ENCODE results near the gene BLCAP. TPM values are rescaled to one million over a fixed set of nuclear protein-coding genes. Genes with fewer than 3 reads are reported as not detected.
"Not testable (repeated sequence)": the region's sequence is repeated elsewhere in the genome, so short reads cannot be mapped to it uniquely, and the experiment has no call there.

Gene BLCAP
- total and polyA plus RNA-seq, 4 donors = 35.2 to 68.7 (median 41.7) TPM

- no peak for ATAC-seq (ENCODE audit: low FRiP score)
- intact Hi-C loops (cut with DNase I) = no loop called here
Measured at GRCh38 chr20:37475252-37475651, 52.4 kb downstream of the BLCAP start.

DNA sequence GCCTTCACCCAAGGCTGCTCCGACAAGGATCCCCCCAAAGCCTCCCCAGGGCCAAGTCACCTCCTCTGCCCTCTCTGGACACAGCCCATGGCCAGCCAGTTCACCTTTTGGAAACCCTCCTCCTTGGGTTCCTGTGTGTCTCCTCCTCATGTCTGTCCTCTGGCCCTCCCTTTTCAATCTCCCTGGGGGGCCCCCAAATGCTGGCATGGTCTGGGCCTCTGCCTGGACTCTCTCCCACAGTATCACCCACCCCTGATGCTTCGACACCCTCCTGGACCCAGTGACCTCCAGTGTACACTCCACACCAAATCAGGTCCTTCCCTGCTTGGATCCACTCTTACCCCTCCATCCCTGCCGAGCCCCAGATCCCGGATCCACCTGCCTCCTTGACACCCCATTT lies 53.3 kb downstream of the BLCAP start:
- WGBS, 2 donors = 89% methylated on average over 4 of the region's 4 CpGs
- Histone ChIP-seq H3K4me1 (ENCODE audit: control insufficient read depth in 1 of 2, insufficient read depth in 2 of 2, low read length in 2 of 2) (no peaks in the 10 kb centered on the region), H3K36me3 (ENCODE audit: control insufficient read depth in 1 of 2, insufficient read depth in 2 of 2, low read length in 1 of 2) (no peaks in the 10 kb centered on the region), H3K9me3 (ENCODE audit: control insufficient read depth, low read length) (no peaks in the 10 kb centered on the region), H3K27ac (ENCODE audit: low read depth in 1 of 2, low read length in 2 of 2) (no peak overlapping the region), H3K27me3 (ENCODE audit: control insufficient read depth in 1 of 2, insufficient read depth in 2 of 2, low read length in 1 of 2) (no peaks in the 10 kb centered on the region), H3K4me3 (ENCODE audit: low read length in 2 of 2) (no peak overlapping the region)
- intact Hi-C loops (cut with DNase I) = no loop called here
- DNase-seq = no peak
- no peak for ATAC-seq (ENCODE audit: low FRiP score)

More at GRCh38 chr20:37475252-37475651, 52.4 kb downstream of the BLCAP start:
- H3K4me1 ChIP-seq (ENCODE audit: control insufficient read depth in 1 of 2, insufficient read depth in 2 of 2, low read length in 2 of 2) = no peaks in the 10 kb centered on the region
- no peaks in the 10 kb centered on the region for H3K9me3 ChIP-seq (ENCODE audit: control insufficient read depth, low read length)
- DNase-seq = no peak
- 76 to 79% methylated on average over 5 of the region's 5 CpGs for WGBS, 2 donors
- no peaks in the 10 kb centered on the region for H3K36me3 ChIP-seq (ENCODE audit: control insufficient read depth in 1 of 2, insufficient read depth in 2 of 2, low read length in 1 of 2)
- no peaks in the 10 kb centered on the region for H3K27me3 ChIP-seq (ENCODE audit: control insufficient read depth in 1 of 2, insufficient read depth in 2 of 2, low read length in 1 of 2)
- no peak overlapping the region for H3K27ac ChIP-seq (ENCODE audit: low read depth in 1 of 2, low read length in 2 of 2)
- H3K4me3 ChIP-seq (ENCODE audit: low read length in 2 of 2) = no peak overlapping the region

GRCh38 chr20:37473249-37474000 lies 54.3 kb downstream of the BLCAP start:
- Histone ChIP-seq H3K27me3 (ENCODE audit: control insufficient read depth in 1 of 2, insufficient read depth in 2 of 2, low read length in 1 of 2) (no peaks in the 10 kb centered on the region), H3K4me1 (ENCODE audit: control insufficient read depth in 1 of 2, insufficient read depth in 2 of 2, low read length in 2 of 2) (no peaks in the 10 kb centered on the region), H3K27ac (ENCODE audit: low read depth in 1 of 2, low read length in 2 of 2) (no peak overlapping the region), H3K9me3 (ENCODE audit: control insufficient read depth, low read length) (no peaks in the 10 kb centered on the region), H3K36me3 (ENCODE audit: control insufficient read depth in 1 of 2, insufficient read depth in 2 of 2, low read length in 1 of 2) (no peaks in the 10 kb centered on the region), H3K4me3 (ENCODE audit: low read length in 2 of 2) (no peak overlapping the region)
- WGBS, 2 donors = 80 to 82% methylated on average over 11 of the region's 11 CpGs
- intact Hi-C loops (cut with DNase I) = no loop called here
- ATAC-seq (ENCODE audit: low FRiP score) (no peak), DNase-seq (no peak)

DNA sequence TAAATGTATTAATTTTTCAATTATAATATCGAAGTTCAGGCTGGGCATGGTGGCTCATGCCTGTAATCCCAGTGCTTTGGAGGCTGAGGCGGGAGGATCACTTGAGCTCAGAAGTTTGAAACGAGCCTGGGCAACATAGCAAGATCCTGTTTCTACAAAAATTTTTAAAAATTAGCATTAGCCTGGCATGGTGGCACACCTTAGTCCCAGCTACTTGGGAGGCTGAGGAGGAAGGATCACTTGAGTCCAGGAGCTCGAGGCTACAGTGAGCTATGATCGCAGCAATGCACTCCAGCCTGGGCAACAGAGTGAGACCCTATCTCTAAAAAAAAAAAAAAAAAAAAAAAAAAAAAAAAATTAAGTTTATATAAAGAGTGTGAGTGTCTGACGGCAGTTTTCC lies 55.2 kb downstream of the BLCAP start:
- not testable (repeated sequence) for H3K9me3 ChIP-seq (ENCODE audit: control insufficient read depth, low read length)

DNA sequence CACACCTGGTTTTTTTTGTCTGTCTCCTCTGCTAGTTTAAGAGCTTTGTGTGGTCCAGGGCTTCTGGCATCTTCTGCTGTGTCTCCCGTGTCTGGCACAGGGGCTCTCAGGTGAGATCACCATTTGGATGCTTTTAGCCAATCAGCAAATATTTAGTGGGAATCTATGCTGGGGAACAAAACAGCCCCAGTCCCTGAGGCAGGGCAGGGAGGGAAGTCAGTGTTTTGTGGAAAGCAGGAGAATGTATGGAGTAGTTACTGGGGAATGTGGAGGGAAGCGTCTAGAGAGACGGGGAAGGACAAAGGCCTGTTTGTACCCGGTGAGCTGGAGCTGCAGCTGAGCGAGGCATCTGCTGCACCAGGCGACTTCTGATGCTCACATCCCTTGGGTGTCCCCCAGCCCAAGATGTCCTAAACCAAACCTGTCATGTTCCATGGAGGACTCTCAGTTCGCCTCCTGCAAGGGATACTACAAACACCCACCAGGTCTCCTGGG lies 55.9 kb downstream of the BLCAP start:
- H3K4me1 ChIP-seq (ENCODE audit: control insufficient read depth in 1 of 2, insufficient read depth in 2 of 2, low read length in 2 of 2) = no peaks in the 10 kb centered on the region
- intact Hi-C loops (cut with DNase I) = no loop called here
- 77 to 81% methylated on average over 7 of the region's 7 CpGs for WGBS, 2 donors
- no peak overlapping the region for H3K4me3 ChIP-seq (ENCODE audit: low read length in 2 of 2)
- no peak overlapping the region for H3K27ac ChIP-seq (ENCODE audit: low read depth in 1 of 2, low read length in 2 of 2)
- DNase-seq (no peak), ATAC-seq (ENCODE audit: low FRiP score) (no peak)
- no peaks in the 10 kb centered on the region for H3K27me3 ChIP-seq (ENCODE audit: control insufficient read depth in 1 of 2, insufficient read depth in 2 of 2, low read length in 1 of 2)
- no peaks in the 10 kb centered on the region for H3K36me3 ChIP-seq (ENCODE audit: control insufficient read depth in 1 of 2, insufficient read depth in 2 of 2, low read length in 1 of 2)
- no peaks in the 10 kb centered on the region for H3K9me3 ChIP-seq (ENCODE audit: control insufficient read depth, low read length)

More for the DNA sequence above, 55.2 kb downstream of the BLCAP start:
- H3K27ac ChIP-seq (ENCODE audit: low read depth in 1 of 2, low read length in 2 of 2); H3K4me1 ChIP-seq (ENCODE audit: control insufficient read depth in 1 of 2, insufficient read depth in 2 of 2, low read length in 2 of 2); H3K4me3 ChIP-seq (ENCODE audit: low read length in 2 of 2); H3K36me3 ChIP-seq (ENCODE audit: control insufficient read depth in 1 of 2, insufficient read depth in 2 of 2, low read length in 1 of 2); H3K27me3 ChIP-seq (ENCODE audit: control insufficient read depth in 1 of 2, insufficient read depth in 2 of 2, low read length in 1 of 2); intact Hi-C loops (cut with DNase I); DNase-seq; ATAC-seq (ENCODE audit: low FRiP score): not testable (repeated sequence)
- WGBS, 2 donors = 92 to 94% methylated on average over 6 of the region's 6 CpGs

DNA sequence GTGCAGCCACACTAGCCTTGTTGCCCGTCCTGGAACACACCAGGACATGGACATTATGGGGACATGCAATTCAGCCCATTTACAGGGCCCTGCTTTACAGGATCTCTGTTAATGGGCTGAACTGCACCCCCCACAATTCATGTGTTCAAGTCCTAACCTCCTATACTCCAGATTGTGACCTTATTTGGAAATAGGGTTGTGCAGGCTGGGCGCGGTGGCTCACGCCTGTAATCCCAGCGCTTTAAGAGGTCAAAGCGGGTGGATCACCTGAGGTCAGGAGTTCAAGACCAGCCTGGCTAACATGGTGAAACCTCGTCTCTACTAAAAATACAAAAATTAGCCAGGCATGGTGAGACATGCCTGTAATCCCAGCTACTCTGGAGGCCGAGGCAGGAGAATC lies 57.5 kb downstream of the BLCAP start:
- H3K4me3 ChIP-seq (ENCODE audit: low read length in 2 of 2); H3K27me3 ChIP-seq (ENCODE audit: control insufficient read depth in 1 of 2, insufficient read depth in 2 of 2, low read length in 1 of 2); intact Hi-C loops (cut with DNase I); H3K4me1 ChIP-seq (ENCODE audit: control insufficient read depth in 1 of 2, insufficient read depth in 2 of 2, low read length in 2 of 2); H3K27ac ChIP-seq (ENCODE audit: low read depth in 1 of 2, low read length in 2 of 2); H3K9me3 ChIP-seq (ENCODE audit: control insufficient read depth, low read length); ATAC-seq (ENCODE audit: low FRiP score); H3K36me3 ChIP-seq (ENCODE audit: control insufficient read depth in 1 of 2, insufficient read depth in 2 of 2, low read length in 1 of 2); DNase-seq: not testable (repeated sequence)
- WGBS, 2 donors = 97 to 98% methylated on average over 8 of the region's 8 CpGs

DNA sequence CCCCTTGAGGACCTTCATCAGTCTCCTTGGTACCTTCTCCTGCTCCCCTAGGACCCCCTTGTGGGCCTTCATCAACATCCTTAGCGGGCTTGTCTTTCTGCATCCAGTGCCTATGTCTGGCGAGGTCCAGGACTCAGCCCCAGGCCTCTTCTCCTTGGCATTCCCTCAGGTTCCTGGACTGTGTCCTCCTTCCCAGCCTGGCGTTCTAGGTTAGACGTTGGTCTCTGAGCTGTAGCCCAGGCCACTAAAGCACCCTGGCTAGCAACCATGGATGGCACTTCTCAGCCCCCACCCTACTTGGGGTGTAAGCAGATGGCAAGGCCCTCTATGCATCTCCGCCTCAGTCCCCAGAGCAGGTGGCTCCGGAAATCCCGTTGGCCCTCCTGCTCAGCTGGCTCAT lies 58.1 kb downstream of the BLCAP start:
- intact Hi-C loops (cut with DNase I) = no loop called here
- H3K27me3 ChIP-seq (ENCODE audit: control insufficient read depth in 1 of 2, insufficient read depth in 2 of 2, low read length in 1 of 2) = no peaks in the 10 kb centered on the region
- H3K27ac ChIP-seq (ENCODE audit: low read depth in 1 of 2, low read length in 2 of 2) = no peak overlapping the region
- no peak overlapping the region for H3K4me3 ChIP-seq (ENCODE audit: low read length in 2 of 2)
- peak in 1 of 2 donors; percentile 64 for DNase-seq
- H3K36me3 ChIP-seq (ENCODE audit: control insufficient read depth in 1 of 2, insufficient read depth in 2 of 2, low read length in 1 of 2) = no peaks in the 10 kb centered on the region
- H3K4me1 ChIP-seq (ENCODE audit: control insufficient read depth in 1 of 2, insufficient read depth in 2 of 2, low read length in 2 of 2) = no peaks in the 10 kb centered on the region
- no peak for ATAC-seq (ENCODE audit: low FRiP score)
- 94 to 95% methylated on average over 7 of the region's 7 CpGs for WGBS, 2 donors
- no peaks in the 10 kb centered on the region for H3K9me3 ChIP-seq (ENCODE audit: control insufficient read depth, low read length)

GRCh38 chr20:37468886-37469285 lies 58.8 kb downstream of the BLCAP start:
- WGBS, 2 donors = 92 to 94% methylated on average over 4 of the region's 4 CpGs
- ATAC-seq (ENCODE audit: low FRiP score) (no peak), DNase-seq (no peak)
- H3K27me3 ChIP-seq (ENCODE audit: control insufficient read depth in 1 of 2, insufficient read depth in 2 of 2, low read length in 1 of 2) = no peaks in the 10 kb centered on the region
- no peak overlapping the region for H3K4me3 ChIP-seq (ENCODE audit: low read length in 2 of 2)
- intact Hi-C loops (cut with DNase I) = no loop called here
- no peak overlapping the region for H3K27ac ChIP-seq (ENCODE audit: low read depth in 1 of 2, low read length in 2 of 2)
- no peaks in the 10 kb centered on the region for H3K4me1 ChIP-seq (ENCODE audit: control insufficient read depth in 1 of 2, insufficient read depth in 2 of 2, low read length in 2 of 2)
- H3K9me3 ChIP-seq (ENCODE audit: control insufficient read depth, low read length) = no peaks in the 10 kb centered on the region
- no peaks in the 10 kb centered on the region for H3K36me3 ChIP-seq (ENCODE audit: control insufficient read depth in 1 of 2, insufficient read depth in 2 of 2, low read length in 1 of 2)
